H1 (cell line): ENCODE results near the gene RUFY2. TPM values are rescaled to one million over a fixed set of nuclear protein-coding genes. Genes with fewer than 3 reads are reported as not detected.

Experiments used
- CTCF ChIA-PET: fragments of 300-600 bp; sonication (Branson Sonifier 250); formaldehyde crosslinking; loops from one replicate; lab custom pipeline; 2021; ENCODE audit not compliant: partially characterized antibody; lab: Charles Lee
- POLR2A ChIA-PET: fragments of 300-600 bp; sonication (Branson Sonifier 250); formaldehyde crosslinking; loops from one replicate; lab custom pipeline; 2021; ENCODE audit warnings: inconsistent platforms; ENCODE audit not compliant: partially characterized antibody; lab: Charles Lee
- DNase-seq, 2 experiments: peaks; one replicate each; pipeline versions ENCODE4 v3.0.0 to v3.0.0-alpha.2; 2010 to 2022; ENCODE audit warnings: low spot score in 2 of 2, low read depth in 1 of 2, mixed read lengths in 1 of 2
- FAIRE-seq: peaks from 2 replicates; lab custom pipeline; 2011; peaks lifted over from hg19 to GRCh38; lab: Jason Lieb, UNC
- H2AFZ ChIP-seq: 2 replicates; pipeline ENCODE4 v1.8.1; 2012; ENCODE audit warnings: low read length, inconsistent platforms
- H2AK5ac ChIP-seq: 2 replicates; pipeline ENCODE4 v1.6.1; 2013; ENCODE audit warnings: low read depth, low read length
- H2BK120ac ChIP-seq: replicated peaks from 2 replicates; pipeline ENCODE3; 2013; ENCODE audit warnings: low read depth, low read length, inconsistent platforms
- H2BK12ac ChIP-seq: 2 replicates; pipeline ENCODE4 v1.6.1; 2013; ENCODE audit warnings: low read depth, low read length
- H2BK15ac ChIP-seq: 2 replicates; pipeline ENCODE4 v1.6.1; 2013; ENCODE audit warnings: low read length
- H2BK20ac ChIP-seq: 2 replicates; pipeline ENCODE4 v1.6.1; 2013; ENCODE audit warnings: low read length
- H2BK5ac ChIP-seq: 2 replicates; pipeline ENCODE4 v1.6.1; 2013; ENCODE audit warnings: low read depth, low read length
- H3K14ac ChIP-seq: 2 replicates; pipeline ENCODE4 v1.6.1; 2013; ENCODE audit warnings: inconsistent platforms; ENCODE audit not compliant: insufficient read length
- H3K18ac ChIP-seq: 2 replicates; pipeline ENCODE4 v1.6.1; 2013; ENCODE audit warnings: low read length; ENCODE audit errors: extremely low read depth
- H3K23ac ChIP-seq: 2 replicates; pipeline ENCODE4 v1.6.1; 2013; ENCODE audit warnings: inconsistent platforms; ENCODE audit not compliant: insufficient read length
- H3K23me2 ChIP-seq: 2 replicates; pipeline ENCODE4 v1.6.1; 2013; ENCODE audit warnings: low read depth, low read length
- H3K27ac ChIP-seq: 2 replicates; pipeline ENCODE4 v1.6.1; 2011; ENCODE audit warnings: low read depth, low read length, inconsistent platforms
- H3K27me3 ChIP-seq, 4 experiments: replicated peaks in 1 of 4; 1 replicate in 1 of 4; 2 replicates in 3 of 4; pipeline versions ENCODE4 v1.6.1 to v1.8.1; 2011 to 2013; ENCODE audit warnings: low read length in 3 of 4, mild to moderate bottlenecking in 3 of 4, inconsistent platforms in 2 of 4, mixed read lengths in 2 of 4, moderate library complexity in 1 of 4; ENCODE audit not compliant: control insufficient read depth in 3 of 4, insufficient read depth in 3 of 4; ENCODE audit errors: extremely low read depth in 1 of 4
- H3K36me3 ChIP-seq, 4 experiments: 2 replicates each; pipeline versions ENCODE4 v1.6.1 to v1.8.1; 2011 to 2013; ENCODE audit warnings: mild to moderate bottlenecking in 4 of 4, low read length in 3 of 4, moderate library complexity in 2 of 4, control low read depth in 1 of 4, inconsistent platforms in 1 of 4; ENCODE audit not compliant: insufficient read depth in 4 of 4, control insufficient read depth in 2 of 4
- H3K4ac ChIP-seq: replicated peaks from 2 replicates; pipeline ENCODE3; 2013; ENCODE audit warnings: low read length, low read depth, mixed read lengths, inconsistent platforms; ENCODE audit not compliant: insufficient read length
- H3K4me1 ChIP-seq, 4 experiments: replicated peaks in 1 of 4; 1 replicate in 1 of 4; 2 replicates in 3 of 4; pipeline versions ENCODE4 v1.6.1 to v1.8.1; 2011 to 2013; ENCODE audit warnings: low read length in 3 of 4, inconsistent platforms in 2 of 4, mixed read lengths in 1 of 4; ENCODE audit not compliant: insufficient read depth in 4 of 4, control insufficient read depth in 3 of 4
- H3K4me2 ChIP-seq, 2 experiments: 2 replicates each; pipeline versions ENCODE4 v1.6.1 to v1.8.1; 2011 to 2013; ENCODE audit warnings: low read depth in 2 of 2, low read length in 2 of 2, control low read depth in 1 of 2, inconsistent platforms in 1 of 2, mild to moderate bottlenecking in 1 of 2; ENCODE audit not compliant: insufficient read depth in 1 of 2
- H3K4me3 ChIP-seq, 4 experiments: fragments of 200-600, 300-600 bp in 1 of 4; sonication (generic), shearing (Covaris generic), sonication (Bioruptor Twin) in 1 of 4; 2 replicates each; pipeline versions ENCODE4 v1.5.1 to v1.8.1; 2011 to 2016; ENCODE audit warnings: low read length in 4 of 4, low read depth in 3 of 4, control low read depth in 2 of 4, inconsistent platforms in 2 of 4, mild to moderate bottlenecking in 2 of 4, mixed read lengths in 1 of 4, moderate library complexity in 1 of 4; ENCODE audit not compliant: insufficient read depth in 2 of 4; ENCODE audit errors: extremely low read depth in 1 of 4
- H3K56ac ChIP-seq: replicated peaks from 2 replicates; pipeline ENCODE3; 2013; ENCODE audit warnings: low read depth, mild to moderate bottlenecking, mixed read lengths, low read length, inconsistent platforms; ENCODE audit not compliant: insufficient read length
- H3K79me1 ChIP-seq: 2 replicates; pipeline ENCODE4 v1.6.1; 2013; ENCODE audit warnings: low read depth, low read length, control low read depth
- H3K79me2 ChIP-seq, 2 experiments: 2 replicates each; pipeline versions ENCODE4 v1.6.1 to v1.8.1; 2012 to 2013; ENCODE audit warnings: low read length in 2 of 2, mild to moderate bottlenecking in 2 of 2, inconsistent platforms in 1 of 2; ENCODE audit not compliant: insufficient read depth in 2 of 2, control insufficient read depth in 1 of 2
- H3K9ac ChIP-seq, 4 experiments: replicated peaks in 1 of 4; 1 replicate in 1 of 4; 2 replicates in 3 of 4; pipeline versions ENCODE4 v1.6.1 to v1.8.1; 2011 to 2013; ENCODE audit warnings: low read depth in 3 of 4, low read length in 3 of 4, control low read depth in 2 of 4, mild to moderate bottlenecking in 2 of 4, moderate library complexity in 2 of 4, inconsistent platforms in 1 of 4; ENCODE audit errors: extremely low read depth in 1 of 4
- H3K9me3 ChIP-seq, 2 experiments: 2 replicates each; pipeline versions ENCODE4 v1.6.1 to v1.8.1; 2012 to 2013; ENCODE audit warnings: mild to moderate bottlenecking in 2 of 2, moderate library complexity in 2 of 2, control low read depth in 1 of 2, inconsistent platforms in 1 of 2, low read depth in 1 of 2, low read length in 1 of 2, mixed read lengths in 1 of 2; ENCODE audit not compliant: insufficient read depth in 2 of 2
- H4K20me1 ChIP-seq, 2 experiments: replicated peaks in 1 of 2; 2 replicates each; pipeline versions ENCODE3 to v1.8.1; 2011 to 2013; ENCODE audit warnings: inconsistent platforms in 2 of 2, low read length in 2 of 2, mild to moderate bottlenecking in 1 of 2; ENCODE audit not compliant: insufficient read depth in 2 of 2, control insufficient read depth in 1 of 2
- H4K5ac ChIP-seq: 2 replicates; pipeline ENCODE4 v1.6.1; 2013; ENCODE audit warnings: low read length, low read depth, mixed read lengths, inconsistent platforms; ENCODE audit not compliant: insufficient read length
- H4K8ac ChIP-seq: 2 replicates; pipeline ENCODE4 v1.8.0; 2013; ENCODE audit warnings: mild to moderate bottlenecking, moderate library complexity, low read length, inconsistent platforms; ENCODE audit not compliant: insufficient read depth; ENCODE audit errors: extremely low read depth
- H4K91ac ChIP-seq: replicated peaks from 2 replicates; pipeline ENCODE3; 2013; ENCODE audit warnings: low read length, mixed read lengths, inconsistent platforms; ENCODE audit not compliant: insufficient read length
- POLR2A ChIP-seq, 2 experiments: IDR thresholded peaks; 1 replicate in 1 of 2; 2 replicates in 1 of 2; pipeline ENCODE4 v1.6.1; 2011; ENCODE audit warnings: low read depth in 2 of 2, low read length in 2 of 2, mild to moderate bottlenecking in 2 of 2; ENCODE audit errors: control extremely low read depth in 1 of 2
- TAF1 ChIP-seq: IDR thresholded peaks from 2 replicates; pipeline ENCODE4 v1.6.1; 2011; ENCODE audit warnings: mild to moderate bottlenecking, low read depth, low read length
- WGBS, 2 experiments: shearing (Covaris generic) in 1 of 2; methylation state at CpG; one replicate each; pipeline versions ENCODE4 v1.1.6 to v1.1.7; 2013 to 2015; ENCODE audit warnings: low lambda C conversion rate in 2 of 2, mixed read lengths in 2 of 2, inconsistent platforms in 1 of 2, low coverage in 1 of 2, missing lambda C conversion rate in 1 of 2; ENCODE audit not compliant: insufficient replicate concordance in 2 of 2, insufficient coverage in 1 of 2, insufficient read length in 1 of 2; ENCODE audit errors: extremely low coverage in 1 of 2, missing lambda C conversion rate in 1 of 2; 5-methylcytosine and 5-hydroxymethylcytosine counted together
- polyA plus RNA-seq, 7 experiments: library from polyadenylated mRNA; depleted of rRNA in 3 of 7; stranded (reverse) in 5 of 7; unstranded in 2 of 7; fragments of >200 nt in 5 of 7; fragments of 200-250 nt in 2 of 7; gene quantifications; 1 replicate in 5 of 7; 2 replicates in 1 of 7; 4 replicates in 1 of 7; pipeline versions ENCODE4 v1.2.1 to v1.2.3, GENCODE V29; 2011 to 2013; ENCODE audit warnings: missing spikeins in 2 of 7, mixed read lengths in 2 of 7
- total RNA-seq: library from RNA; stranded (reverse); fragmentation: NEBNext Ultra II Directional; extraction: Animal tissue kit (Norgen Biotek cat#: 25700); gene quantifications from 2 replicates; pipeline ENCODE4 v1.2.1, GENCODE V29; 2021

The RUFY2 gene
- total and polyA plus RNA-seq, 2 of the 8 experiments (the other 6 are each of a cell fraction or from before 2014, with no cell fraction given) = 3.4 to 12.0 TPM

DNA sequence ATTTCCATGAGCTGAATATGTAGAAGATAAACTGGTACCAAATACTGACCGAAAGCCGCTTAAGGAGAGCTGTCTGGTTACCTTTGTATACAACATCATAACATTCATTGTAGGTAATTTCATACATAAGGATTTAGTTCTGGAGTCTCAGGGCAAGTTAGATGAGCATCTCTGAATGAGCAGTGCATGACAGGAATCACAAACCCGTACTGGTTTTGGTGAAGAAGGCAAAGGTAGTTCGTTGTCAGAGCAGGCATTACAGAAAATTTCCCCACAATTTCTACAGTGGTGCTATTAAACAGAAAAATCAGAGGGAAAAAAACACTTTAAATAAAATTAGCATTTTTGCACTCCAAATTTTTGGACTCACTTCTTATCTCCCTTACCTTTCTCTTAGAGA, 61.5 kb downstream of the RUFY2 start:
- peaks cover 16 to 53% (median 28%) of the 10 kb centered on the region in 4 experiments; a peak in 7 of 8 replicates for H3K36me3 ChIP-seq

More for the DNA sequence above, 61.5 kb downstream of the RUFY2 start:
- H4K5ac ChIP-seq = no peak overlapping the region
- H2BK120ac ChIP-seq = no peak overlapping the region
- no peak overlapping the region for H3K9ac ChIP-seq
- no peak overlapping the region for H3K18ac ChIP-seq
- no peak overlapping the region for H3K56ac ChIP-seq
- ChIA-PET CTCF (interaction anchor here (0.6 to 0.9 kb wide), 3 partner anchors 18 to 133 kb away, joined by 3 read pairs; no protein-coding TSS in a partner anchor), POLR2A (interaction anchor here (0.6 to 11.0 kb wide), 4 partner anchors 9 to 143 kb away, joined by 3 to 141 read pairs (median 4); partner anchors contain the start of genes HNRNPH3 and PBLD)
- no peak overlapping the region for H3K4me3 ChIP-seq
- no peak overlapping the region for H3K23ac ChIP-seq
- H3K4ac ChIP-seq = no peak overlapping the region
- no peak for DNase-seq
- H2BK12ac ChIP-seq = no peak overlapping the region
- 93% methylated on average over 4 of the region's 4 CpGs; no CpG with 5 or more reads in 1 of the 2 experiments for WGBS, 2 experiments
- no peak overlapping the region for H3K27ac ChIP-seq
- H2AK5ac ChIP-seq = no peak overlapping the region
- no peak overlapping the region for H2BK20ac ChIP-seq
- no peak overlapping the region for H2AFZ ChIP-seq
- H2BK5ac ChIP-seq = no peak overlapping the region
- peaks cover 0 to 5% of the 10 kb centered on the region in 2 experiments; a peak in 1 of 4 replicates for H3K79me2 ChIP-seq
- H4K8ac ChIP-seq = no peak overlapping the region
- no peak overlapping the region for H3K14ac ChIP-seq
- no peaks in the 10 kb centered on the region for H3K23me2 ChIP-seq
- H3K4me1 ChIP-seq = peaks cover 0 to 2% (median 0%) of the 10 kb centered on the region in 4 experiments; a peak in 1 of 7 replicates
- no peak overlapping the region for H3K4me2 ChIP-seq
- no peaks in the 10 kb centered on the region for H3K79me1 ChIP-seq
- H4K20me1 ChIP-seq = peaks cover 0 to 6% of the 10 kb centered on the region in 2 experiments
- H3K9me3 ChIP-seq = no peaks in the 10 kb centered on the region
- TF ChIP-seq TAF1 (no peak), POLR2A (IDR thresholded peaks at IDR 0.05; ENCODE audit: control extremely low read depth in 1 of 2, low read depth in 2 of 2, low read length in 2 of 2) (0 out of 3 replicates have a peak, but pooled peaks of 1 of the 2 experiments have one; percentile 39)
- H3K27me3 ChIP-seq = no peaks in the 10 kb centered on the region
- no peak for FAIRE-seq
- H4K91ac ChIP-seq = no peak overlapping the region
- no peak overlapping the region for H2BK15ac ChIP-seq
